CD4-positive, alpha-beta T cell treated with Interleukin-4 for 4 hours (primary cell): Measurements from ENCODE around the gene CMTM2.

Experiments used
- DNase-seq: peaks from one replicate; pipeline ENCODE4 v3.0.0-alpha.2; 2020

Gene CMTM2, protein sequence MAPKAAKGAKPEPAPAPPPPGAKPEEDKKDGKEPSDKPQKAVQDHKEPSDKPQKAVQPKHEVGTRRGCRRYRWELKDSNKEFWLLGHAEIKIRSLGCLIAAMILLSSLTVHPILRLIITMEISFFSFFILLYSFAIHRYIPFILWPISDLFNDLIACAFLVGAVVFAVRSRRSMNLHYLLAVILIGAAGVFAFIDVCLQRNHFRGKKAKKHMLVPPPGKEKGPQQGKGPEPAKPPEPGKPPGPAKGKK

DNA sequence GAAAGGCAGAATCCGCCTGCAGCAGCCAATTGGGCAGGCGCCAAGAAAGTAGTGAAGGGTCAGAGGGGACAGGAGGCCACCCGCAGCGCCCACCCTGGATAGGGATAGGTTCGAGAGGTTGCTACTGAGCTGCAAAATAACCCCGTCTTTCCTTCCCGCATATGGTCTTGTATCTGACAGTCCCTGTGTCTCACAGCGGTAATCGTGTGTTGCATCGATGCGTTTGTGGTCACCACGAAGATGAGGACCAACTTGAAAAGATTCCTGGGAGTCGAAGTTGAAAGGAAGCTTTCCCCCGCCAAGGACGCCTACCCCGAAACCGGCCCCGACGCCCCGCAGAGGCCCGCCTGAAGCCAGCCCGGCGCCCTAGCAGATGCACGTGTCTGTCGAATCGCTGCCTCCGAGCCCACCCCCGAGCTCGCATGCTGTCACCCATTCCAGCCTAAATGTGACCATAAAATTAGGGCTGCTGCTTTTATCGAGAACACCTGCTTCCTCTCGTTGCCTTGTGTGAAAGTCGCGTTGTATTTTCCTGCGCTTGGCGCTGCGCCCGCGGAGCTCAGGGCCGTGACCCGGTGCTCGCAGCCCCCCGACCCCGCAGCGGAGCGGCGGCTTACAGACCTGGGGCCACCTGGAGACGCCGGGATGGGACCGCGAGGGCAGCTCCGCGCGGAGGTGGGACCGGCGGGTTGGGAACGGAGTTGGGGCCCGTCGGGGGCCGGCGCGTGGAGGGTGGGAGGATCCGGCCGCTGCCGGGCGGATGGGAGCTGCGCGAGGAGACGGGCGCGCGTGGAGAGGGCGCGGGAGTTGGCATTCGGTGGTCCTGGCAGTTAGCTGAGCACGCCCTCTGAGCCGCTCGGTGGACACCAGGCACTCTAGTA, at the start of gene CMTM2:
TSS of gene CMTM2 (plus strand) at position 813 of the 881 bp plus-strand sequence. CDS start 145 bp downstream, outside the sequence.
- DNase-seq: no peak

DNA sequence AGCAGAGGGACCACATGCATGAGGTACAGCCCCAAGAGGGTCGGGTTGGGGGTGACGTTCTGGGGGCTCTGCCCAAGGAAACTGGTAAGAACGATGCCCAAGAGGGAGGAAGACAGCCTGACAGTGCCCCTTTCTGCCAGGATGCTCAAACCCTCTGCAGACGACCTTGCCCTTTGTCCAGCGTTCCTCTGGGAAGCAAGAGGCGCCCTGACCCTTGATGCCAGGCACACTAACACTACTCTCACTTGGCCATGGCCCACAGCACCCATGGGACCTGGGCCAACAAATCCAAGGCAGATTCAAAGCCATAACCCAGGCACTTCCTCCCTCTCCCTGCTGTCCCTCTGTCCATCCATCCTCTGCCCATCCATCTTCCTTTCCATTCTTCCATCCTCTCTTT, 49.8 kb upstream of the CMTM2 start:
- no peak for DNase-seq

DNA sequence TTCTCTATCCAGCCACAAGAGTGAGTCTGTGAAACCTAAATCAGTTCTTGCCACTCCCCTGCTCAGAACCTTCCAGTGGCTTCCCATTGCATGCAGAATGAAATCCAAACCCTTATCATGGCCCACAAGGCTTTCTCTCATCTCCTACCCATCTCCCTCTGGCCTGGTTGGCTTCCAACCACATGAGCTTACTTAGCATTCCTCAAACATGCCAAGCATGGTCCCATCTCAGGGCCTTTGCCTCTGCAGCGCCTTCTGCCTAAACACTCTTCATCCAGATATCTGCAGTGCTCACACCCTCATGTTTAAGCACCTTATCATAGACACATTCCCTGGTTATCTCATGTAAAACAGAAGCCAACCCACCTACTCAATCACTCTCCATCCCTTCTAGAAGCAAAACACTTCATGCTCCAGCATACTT, 44.9 kb upstream of the CMTM2 start:
- DNase-seq: no peak

DNA sequence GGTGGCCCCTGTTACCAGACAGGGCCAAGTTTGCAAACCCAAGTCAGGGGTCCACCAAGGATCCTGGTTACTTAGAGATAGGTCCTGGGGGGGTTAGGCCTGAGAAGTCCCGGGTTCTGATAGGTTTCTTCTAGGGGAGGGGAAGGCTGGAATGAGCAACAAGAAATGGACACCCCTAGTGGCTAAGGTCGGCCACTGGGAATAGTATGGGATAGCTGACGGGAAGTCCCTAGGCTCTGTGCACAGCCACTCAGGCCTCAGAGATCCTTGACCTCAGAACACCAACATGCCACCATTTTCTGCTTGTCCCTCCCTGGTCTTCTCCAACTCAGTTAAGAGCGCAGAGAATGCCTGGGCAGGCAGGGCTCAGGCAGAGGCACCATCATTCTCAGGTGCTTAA, 42.7 kb upstream of the CMTM2 start:
- DNase-seq: no peak

DNA sequence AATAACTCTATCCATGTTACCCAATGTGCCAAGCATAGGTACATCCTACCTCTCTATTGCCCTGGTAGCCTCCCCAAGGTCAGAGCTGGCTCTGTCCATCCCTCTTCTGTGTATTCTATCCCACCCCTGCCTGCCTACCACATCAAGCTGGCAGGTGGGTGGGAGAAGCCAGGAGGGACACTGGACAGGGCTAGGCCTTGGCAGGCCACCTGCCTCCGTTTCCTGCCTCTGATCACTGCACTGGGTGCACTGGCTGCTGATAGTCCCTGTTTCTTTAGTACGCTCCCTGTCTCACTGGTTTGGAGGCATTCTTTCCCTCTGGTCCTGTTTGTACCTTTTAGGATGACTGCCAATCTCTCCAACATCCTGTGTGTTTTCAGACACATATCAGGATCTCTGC, 42.0 kb upstream of the CMTM2 start:
- no peak for DNase-seq

DNA sequence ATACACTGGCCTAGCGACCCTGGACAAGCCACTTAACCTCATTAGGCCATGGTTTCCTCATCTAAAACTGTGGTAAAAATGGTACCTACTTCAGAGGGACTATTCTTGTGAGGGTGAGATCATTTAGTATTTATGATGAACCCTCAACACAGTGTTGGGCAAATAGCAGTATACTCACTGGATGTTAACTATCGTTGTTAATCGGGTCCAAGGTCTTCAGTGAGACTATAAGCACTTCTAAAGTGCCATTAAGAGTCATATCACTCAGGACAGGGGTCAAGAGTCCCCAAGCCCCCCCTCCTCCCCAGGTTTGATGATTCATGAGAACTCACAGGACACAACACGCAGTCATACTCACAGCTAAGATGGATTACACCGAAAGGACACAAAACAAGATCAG, 40.4 kb upstream of the CMTM2 start:
- DNase-seq: no peak

DNA sequence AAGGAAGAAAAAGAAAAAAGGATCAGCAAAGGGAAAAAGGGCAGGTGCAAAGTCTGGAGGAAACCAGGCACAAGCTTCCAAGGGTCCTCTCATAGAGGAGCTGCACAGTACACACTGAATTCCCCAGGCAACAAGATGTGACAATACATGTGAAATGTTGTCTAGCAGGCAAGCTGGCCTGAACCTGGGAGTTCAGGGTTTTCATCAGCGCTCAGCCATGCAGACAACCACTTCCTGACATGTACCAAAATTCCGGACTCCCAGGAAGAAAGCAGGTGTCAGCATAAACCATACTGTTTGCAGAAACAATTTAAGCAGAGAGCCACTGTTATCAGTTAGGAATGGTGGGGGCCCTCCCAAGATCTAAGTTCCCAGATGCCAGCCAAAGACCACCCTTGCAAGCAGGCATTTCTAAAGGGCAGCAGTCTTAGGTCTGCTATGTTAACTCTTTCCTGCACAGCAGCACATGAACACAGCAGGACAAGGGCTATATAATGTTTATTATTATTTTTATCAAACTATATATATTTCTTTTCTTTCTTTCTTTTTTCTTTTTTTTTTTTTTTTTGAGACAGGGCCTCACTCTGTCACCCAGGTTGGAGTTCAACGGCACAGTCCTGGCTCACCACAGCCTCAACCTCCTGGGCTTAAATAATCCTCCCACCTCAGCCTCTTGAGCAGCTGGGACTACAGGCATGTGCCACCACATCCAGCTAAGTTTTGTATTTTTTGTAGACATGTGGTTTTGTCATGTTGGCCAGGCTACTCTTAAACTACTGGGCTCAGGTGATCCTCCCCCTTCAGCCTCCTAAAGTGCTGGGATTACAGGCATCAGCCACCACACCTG, 39.4 kb upstream of the CMTM2 start:
- peak; percentile 40 for DNase-seq

DNA sequence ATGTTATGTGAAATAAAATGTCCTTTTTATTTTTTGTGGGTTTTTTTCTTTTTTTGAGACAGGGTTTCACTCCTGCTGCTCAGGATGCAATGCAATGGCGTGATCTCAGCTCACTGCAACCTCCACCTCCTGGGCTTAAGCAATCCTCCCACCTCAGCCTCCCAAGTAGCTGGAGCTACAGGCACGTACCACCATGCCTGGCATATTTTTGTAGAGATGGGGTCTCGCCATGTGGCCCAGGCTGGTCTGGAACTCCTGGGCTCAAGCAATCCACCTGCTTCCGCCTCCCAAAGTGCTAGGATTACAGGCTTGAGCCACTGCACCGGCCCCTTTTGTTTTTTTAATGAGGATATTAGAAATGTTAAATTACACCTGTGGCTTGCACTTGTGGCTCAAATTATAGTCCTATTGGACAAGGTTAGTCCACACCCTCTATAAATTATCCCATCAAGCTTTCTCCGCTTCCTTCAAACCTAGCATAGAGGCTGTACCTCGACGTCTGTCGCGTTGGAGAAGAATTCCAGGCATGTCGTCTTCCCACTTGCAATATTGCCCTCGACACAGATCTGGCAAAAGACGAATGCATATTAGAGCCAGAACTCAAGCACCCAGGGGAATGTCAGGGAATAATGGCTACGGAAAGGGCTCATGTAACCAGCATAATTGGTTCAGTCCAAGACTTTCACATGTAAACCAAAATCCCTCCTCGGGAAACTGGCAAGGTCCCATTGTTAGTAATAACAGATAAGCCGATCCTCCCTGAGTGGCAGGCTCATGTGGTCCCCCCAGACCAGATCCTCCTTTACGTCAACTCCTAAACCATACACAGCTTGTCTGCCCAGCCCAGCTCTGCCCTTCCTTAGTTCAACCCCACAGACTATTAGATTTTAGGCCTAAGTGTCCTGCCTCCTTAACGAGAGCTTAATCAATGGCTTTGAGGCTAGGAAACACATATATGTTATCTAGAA, 37.6 kb upstream of the CMTM2 start:
- no peak for DNase-seq

DNA sequence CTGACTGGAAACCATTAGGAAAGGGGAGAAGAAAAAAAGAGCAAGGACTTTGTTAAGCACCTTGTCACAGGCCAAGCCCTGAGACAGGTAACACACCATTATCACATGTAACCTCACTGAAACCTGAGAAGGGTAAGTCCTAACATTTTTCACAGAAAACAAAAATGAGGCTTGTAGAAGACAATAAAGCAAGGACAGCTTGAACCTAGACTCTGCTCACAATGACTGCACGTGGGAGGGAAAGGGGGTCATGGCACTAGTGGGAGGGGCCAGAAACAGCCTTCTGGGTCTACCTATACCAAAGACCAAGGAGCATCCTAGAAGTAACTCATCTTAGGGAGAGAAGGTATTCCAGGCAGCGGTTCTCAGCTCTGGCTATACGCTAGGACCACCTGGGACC, 36.9 kb upstream of the CMTM2 start:
- DNase-seq: no peak

DNA sequence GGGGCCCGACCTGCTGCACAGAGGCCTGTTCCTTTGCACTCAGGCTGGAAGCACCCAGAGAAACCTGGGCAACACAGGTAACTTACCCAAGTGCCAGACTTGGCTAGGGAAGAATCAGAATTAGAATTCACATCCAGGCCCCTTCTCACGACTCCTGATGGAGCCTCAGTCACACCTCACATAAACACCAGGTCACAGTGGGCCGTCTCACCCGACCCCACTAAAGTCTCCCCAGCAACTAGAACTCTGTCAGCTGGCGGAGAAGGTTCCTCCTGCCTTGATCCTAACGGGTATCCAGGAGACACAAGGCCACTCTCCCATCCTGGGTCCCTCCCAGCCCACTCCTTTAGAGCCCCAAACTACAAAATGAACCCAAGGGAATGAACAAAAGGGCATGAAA, 35.7 kb upstream of the CMTM2 start:
- no peak for DNase-seq

DNA sequence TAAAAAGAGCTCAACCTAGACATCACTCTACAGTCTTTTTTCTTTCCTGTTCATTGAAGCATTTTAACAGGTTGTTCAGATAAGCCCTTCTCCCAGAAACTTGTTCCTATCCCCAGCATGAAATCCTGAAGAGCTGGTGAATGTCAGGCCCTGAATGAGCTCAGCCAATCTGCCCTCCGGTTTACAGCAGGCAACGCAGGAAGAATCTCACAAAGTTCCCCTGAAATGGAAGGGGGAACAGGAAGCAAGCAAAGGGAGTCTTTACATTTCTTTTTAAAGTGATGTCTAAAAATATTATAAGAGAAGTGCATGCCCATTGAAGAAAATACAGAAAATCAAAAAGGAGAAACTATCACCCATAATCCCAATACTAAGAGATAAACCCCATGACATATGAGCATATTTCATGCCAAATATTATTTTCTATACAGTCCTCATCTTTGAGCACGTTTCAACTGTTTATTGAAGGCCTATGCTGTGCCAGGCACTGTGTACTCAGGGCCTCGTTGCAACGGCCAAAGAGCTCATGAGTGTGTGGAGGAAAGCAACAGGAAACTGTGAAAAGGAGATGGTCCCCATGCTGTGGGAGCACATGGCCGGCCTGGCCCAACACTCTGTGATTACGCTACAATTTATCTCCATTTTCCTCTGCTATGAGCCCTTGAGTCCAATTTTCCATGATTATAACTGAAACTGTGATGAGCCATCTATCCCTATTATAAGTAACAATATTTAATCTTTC, 35.1 kb upstream of the CMTM2 start:
- no peak for DNase-seq

DNA sequence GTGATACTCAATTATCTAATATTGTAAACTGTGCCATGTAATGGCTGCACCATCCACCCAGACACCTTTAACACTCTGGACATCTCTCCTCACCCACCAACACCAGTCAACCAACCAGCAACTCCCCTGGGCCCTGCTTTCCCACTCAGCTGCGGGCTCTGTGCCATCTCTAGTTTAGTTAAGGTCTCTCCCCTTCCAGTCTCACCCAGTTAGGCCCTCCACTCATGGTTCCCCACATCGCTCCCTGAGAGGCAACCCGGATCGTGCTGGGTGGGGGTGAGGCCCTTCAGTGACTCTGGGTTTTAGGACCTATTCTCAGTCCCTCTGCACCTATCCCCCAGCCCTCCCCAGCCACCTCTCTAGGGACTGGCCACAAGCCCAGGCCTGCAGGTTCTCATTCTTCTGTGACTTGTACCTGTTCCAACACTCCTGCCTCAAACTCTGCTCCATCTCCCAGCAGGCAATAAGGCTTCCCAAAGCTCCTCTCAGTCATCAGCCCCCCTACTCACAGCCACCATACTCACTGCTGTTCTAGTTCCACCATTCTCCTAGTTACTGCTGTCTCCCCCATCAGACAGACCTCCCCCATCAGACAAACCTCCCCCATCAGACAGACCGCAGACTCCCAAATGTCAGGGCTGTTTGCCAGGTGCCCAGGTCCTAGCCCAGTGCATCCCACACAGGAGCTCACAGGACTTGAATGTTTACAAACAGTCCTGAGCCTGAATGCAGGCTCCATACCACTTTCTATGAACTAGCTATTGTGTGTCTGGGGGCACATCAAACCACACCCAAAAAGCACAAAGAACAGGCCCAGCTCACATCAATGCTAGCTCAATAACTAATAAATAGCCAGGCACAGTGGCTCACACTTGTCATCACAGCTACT, 31.9 kb upstream of the CMTM2 start:
- DNase-seq: no peak

DNA sequence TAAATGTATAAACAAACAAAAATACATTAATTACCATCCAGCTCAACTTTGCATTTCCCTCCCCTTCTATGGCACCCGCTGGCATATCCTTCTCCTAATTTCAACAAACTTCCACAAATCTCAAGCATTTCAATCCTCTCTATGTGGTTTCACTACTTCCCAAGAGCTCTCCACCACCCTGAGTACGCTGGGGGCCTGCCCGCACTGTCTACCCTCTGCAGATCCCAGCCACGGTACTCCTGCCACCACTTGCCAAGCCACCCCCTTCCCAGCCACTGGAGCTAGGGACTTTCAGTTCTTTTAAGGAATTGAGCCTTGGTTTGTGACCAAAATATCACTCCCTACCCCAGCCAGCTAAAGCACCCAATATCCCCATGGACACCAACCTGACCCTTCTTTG, 31.2 kb upstream of the CMTM2 start:
- DNase-seq: no peak

DNA sequence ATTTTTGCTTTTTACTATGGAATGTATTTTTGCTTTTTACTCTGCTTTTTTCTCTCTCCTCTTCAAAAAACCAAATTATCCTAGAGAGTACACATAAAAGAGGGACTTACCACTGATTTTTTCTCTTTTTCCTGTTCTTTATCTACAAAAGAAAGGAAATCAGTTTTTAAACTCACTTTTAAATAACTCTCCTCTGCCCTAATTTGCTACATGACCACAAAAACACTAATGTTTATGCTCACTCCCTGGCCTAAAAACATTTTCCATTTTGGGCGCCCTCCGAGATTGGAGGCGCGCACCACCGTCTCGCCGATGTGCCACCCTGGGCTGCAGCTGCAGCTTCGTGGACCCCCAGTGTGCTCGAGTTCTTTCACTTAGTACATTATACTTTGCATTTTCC, 30.4 kb upstream of the CMTM2 start:
- DNase-seq: no peak

DNA sequence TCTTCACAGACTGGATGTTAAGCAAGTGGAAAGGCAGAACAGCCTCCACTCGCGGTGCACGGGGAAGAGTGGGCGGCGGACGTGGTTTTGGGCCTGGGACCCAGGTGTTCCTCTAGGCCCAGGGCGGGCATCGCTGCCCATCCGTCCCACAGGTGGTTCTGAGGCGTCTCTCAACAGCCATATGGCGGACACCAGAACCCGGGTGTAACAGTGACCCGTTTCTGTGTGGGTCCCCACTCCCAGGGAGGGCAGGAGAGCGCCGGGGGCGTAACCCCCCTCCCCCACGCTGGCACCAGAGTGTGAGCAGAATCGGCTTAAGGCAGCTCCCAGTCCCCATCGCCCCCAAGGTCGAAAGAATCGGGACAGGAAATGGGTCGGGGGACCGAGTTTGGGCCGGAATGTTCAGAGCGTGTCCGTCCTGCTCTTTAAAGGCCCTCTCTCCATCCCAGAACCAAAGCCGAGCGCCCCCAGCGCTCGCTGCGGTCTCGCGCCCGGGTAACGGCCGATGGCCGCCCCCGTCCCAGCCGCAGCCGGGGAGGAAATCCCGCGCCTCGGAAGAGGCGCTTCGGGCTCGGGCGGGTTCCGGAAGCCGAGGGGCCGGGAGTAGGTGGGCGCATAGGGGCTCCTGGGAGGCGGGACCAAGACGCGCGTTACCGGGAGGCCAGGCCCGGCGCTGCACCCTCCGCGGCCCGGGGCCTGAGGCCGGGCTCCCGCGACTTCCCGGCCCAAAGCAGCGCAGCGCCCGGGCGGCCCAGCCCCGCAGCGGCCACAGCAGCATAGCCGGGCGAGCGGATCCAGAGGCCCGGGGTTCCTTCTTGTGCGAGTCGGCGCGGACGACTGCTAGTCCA, 29.8 kb upstream of the CMTM2 start, which contains the start of gene TK2:
TSS of gene TK2 (minus strand) at position 839 of the 848 bp plus-strand sequence. CDS start at position 778, 61 bp downstream.
- DNase-seq: no peak

DNA sequence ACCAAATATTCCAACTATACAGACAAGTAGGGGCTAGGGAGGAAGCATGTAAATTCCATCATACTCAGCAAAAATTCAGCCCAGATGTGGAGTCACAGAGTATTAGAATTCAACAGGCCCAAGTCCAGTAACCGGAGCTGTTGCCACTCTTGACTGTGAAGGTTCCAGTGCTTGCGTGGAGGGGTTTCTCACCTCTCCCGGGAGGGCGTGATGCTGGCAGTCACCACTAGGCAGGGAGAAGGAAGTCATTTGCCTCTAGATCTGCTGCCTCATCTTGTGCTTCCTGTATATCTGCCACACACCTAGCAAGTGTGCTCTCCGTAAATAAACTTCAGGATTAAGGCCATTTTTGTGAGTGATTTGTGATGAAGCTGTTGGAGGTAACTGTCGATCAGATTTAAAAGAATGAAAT, 27.9 kb upstream of the CMTM2 start:
- peak; percentile 70 for DNase-seq

DNA sequence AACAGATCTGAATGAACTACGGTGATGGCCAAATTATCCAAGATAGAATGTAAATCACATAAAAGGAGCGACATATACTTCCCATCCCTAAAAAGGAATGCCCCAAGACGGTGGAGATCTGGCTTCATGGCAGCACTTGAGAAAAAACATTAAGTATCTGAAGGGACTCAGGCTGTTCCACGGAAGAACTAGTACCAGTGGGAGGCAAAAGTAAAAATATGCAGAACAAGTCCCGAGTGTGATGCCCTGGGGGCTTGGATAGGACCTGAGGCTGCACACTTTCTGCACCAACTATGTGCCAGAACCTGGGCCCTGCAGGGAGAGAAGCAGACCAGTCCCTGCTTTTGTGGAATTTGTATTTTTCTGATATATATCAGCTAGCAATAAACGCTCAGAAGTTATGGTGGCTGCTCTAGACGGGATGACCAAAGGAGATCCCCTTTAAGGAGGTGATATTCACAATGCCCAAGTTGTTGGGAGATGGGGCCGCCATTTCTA, 27.4 kb upstream of the CMTM2 start:
- DNase-seq: no peak

DNA sequence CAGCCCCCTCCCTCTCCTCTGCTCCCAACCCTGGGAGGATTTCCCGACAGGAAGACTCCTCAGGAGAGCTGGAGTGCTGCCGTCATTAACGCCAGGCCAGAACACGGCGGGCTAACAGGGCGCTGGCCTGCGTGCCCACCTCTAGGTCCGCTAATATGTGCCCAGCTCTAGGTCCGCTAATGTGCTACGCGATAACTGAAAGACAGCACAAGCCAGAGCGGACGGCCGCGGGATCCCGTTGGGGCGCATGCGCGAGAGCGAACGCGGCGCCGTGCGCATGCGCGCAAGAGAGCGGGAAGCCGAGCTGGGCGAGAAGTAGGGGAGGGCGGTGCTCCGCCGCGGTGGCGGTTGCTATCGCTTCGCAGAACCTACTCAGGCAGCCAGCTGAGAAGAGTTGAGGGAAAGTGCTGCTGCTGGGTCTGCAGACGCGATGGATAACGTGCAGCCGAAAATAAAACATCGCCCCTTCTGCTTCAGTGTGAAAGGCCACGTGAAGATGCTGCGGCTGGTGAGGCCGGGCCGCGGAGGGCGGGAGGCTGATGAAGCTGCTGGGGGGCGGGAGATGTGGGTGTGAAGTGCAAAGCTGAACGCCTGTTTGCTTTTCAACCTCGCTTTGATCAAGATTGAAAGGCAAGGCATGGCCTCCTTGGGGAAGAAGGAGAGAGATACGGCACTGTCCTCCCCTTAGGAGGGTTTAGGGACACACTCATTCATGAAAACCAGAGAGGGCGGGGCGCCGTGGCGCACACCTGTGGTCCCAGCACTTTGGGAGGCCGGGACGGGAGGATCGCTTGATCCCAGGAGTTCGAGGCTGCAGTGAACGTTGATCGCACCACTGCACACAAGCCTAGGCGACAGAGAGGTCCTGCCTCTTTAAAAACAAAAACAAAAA, 26.7 kb upstream of the CMTM2 start, which contains the start of gene CKLF:
TSS of gene CKLF (plus strand) at position 291 of the 892 bp plus-strand sequence. CDS start at position 431, 140 bp downstream.
- DNase-seq: peak; percentile 90
